SH-SY5Y (cell line): ENCODE results near the gene SRRM2.

Experiments used
- GATA2 ChIP-seq: IDR thresholded peaks from 2 replicates; pipeline ENCODE4 v1.6.1; 2011; ENCODE audit warnings: mild to moderate bottlenecking, low read depth, low read length
- GATA3 ChIP-seq: IDR thresholded peaks from 2 replicates; pipeline ENCODE4 v1.6.1; 2011; ENCODE audit warnings: low read depth, mild to moderate bottlenecking, low read length, moderate library complexity

SRRM2 gene

GRCh38 chr16:2815299-2815771 is 62.9 kb downstream of the SRRM2 start:
- TF ChIP-seq GATA3: no peak
- no peak for TF ChIP-seq GATA2

DNA sequence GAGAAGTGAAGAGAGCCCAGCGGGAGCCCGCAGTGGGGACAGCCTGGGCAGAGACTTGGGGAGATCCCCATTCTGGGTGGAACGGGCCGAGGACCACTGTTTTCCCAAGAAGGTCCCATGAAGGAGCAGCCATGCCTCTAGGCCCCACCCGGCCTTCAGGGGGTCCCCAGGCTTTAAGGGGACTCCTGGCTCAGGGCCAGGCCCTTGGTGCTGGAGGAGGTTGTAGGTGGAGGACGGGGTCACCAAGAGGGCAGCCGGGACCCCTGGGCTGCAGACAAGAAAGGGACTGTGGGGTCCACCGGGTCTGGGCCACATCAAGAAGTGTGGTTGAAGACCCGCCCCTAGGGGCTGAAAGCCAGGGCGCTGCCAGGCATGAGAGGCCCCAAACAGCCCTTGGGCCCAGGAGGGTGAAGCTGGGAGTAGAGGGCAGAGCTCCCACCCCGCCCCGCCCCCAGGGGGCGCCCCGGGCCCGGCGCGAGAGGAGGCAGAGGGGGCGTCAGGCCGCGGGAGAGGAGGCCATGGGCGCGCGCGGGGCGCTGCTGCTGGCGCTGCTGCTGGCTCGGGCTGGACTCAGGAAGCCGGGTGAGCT is 64.4 kb downstream of the SRRM2 start, which contains the start of gene PRSS21:
PRSS21 (plus strand) TSS at position 487 of the 589 bp plus-strand sequence; CDS start at position 519, 32 bp downstream.
- TF ChIP-seq GATA3 (no peak), GATA2 (no peak)

GRCh38 chr16:2817340-2818271 is 65.2 kb downstream of the SRRM2 start:
- no peak for TF ChIP-seq GATA3
- TF ChIP-seq GATA2: no peak

GRCh38 chr16:2818272-2818876 is 65.9 kb downstream of the SRRM2 start:
- TF ChIP-seq GATA2 (no peak), GATA3 (no peak)

DNA sequence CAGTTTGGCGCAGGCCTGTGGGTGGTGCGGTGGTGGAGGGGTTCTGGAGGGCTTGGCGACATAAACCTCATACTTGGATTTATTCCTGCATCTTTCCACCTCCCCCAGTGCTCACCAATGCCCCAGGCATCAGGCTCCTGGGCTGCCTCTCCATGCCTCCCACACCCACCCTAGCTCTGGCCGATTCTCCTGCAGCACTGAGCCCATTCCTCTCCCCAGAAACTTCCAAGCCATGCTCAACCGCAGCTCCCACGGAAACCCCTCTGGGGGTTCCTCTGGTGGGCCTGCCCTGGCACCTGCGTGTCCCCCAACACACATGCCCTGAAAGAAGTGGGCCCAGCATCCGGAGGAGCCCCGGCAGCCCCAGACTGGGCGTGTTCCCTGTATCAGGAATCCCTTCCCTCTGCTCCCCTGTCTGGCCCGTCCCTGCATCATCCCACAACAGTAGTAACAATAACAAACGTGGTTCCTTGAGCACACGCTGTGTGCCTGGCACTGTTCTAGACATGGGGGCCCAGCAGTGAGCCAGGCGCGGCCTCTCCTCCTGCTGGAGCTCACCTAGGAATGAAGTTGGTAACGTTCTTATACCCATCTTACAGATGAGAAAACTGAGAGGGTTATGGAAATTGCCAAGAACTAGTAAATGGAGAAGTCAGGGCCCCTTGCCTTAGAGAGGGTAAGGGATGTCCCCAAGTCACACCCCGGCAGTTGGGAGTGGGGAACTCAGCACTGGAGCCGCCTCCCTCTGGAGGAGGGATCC is 66.9 kb downstream of the SRRM2 start:
- TF ChIP-seq GATA3 (no peak), GATA2 (no peak)

DNA sequence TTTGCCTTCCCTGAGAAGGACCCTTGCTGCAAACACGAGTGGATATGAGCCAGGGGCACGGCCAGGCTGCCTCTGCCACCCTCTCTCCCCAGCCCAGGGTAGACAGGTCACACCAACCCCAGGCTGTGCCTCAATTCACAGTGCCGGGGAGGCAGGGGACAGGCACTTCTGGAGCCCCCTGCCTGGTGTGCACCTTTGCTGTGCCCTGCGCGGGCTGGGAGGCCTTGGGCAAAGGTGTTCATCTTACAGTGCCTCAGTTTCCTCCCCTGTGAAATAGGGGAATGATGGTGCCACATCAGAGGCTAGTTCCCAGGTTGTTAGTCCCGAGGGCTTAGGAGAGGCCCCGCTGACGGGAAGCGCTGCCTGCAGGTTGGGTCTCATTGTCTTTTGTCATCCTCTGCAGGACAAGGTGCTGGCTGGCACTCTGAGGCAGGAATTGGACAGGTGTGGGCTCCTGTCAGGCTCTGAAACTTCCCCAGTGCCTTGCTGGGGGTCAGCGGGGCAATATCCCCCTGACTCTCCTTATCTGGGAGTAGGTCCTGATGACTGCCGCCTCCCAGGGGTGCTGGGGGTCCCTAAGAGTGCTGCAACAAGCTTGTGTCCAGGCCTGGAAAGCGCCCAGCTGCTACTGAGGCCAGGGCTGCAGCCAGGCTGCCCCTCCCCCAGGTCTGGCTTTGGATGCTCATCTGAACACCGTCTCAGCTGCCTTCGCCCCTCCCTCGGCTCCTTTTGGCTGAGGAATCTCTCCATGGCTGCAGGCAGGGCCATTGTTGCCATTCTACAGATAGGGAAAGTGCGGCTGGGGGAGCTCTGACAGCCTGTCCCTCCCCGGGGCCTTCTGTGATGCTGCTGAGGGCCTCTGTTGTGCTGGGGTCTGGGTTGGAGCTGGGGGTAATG is 67.7 kb downstream of the SRRM2 start:
- TF ChIP-seq GATA3 (no peak), GATA2 (no peak)
